Measurements from ENCODE around the gene TM2D1.
A peak's percentile ranks its signal among the peaks of the same experiment; 100 is the strongest.
"Not testable (repeated sequence)": the region's sequence is repeated elsewhere in the genome, so short reads cannot be mapped to it uniquely, and the experiment has no call there.

Gene TM2D1

DNA sequence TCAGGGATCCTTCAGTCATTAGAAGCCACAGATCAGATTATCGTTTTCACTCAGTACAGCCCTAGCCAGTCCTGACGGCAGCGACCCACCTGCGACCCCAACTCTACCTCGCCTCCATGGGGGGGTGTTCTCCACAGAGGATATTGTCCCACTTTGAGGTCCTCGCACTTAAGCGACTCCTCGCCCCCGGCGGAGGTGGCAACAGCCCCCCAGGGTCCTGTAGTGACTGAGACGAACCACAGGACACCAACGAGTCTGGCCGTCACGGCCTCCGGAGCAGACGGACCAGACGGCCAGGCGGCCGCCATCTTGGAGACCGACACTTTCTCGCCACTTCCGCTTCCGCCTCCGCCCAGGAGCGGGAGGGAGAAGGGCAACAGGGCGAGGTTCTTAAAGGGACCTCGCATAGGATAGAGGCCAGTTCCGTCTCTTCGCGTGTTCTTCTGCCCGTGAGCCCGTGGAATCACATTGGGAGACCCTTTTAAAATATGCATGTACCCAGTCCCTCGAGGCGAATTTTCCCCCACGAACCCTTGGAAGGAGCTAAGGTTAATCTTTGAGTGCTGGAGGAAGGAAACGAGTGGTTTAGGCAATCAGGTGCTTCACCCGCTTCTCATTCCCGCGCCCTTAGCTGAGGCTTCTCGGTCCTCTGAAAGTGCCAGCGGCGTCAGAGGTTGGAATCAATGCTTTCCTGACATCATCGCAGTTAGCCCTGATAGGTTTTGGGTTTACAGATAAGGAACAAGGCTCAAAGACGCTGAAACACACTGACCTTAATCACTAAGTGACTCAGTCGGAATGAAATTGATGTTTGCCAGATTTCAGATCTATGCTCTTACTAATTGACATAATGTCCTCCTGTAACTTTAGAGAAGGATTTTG is at the start of gene TM2D1:
TSS of gene TM2D1 (minus strand) at position 329 of the 882 bp plus-strand sequence. CDS start at position 308, 21 bp downstream.
- peak; percentile 83 for DNase-seq (ENCODE audit: low spot score)

DNA sequence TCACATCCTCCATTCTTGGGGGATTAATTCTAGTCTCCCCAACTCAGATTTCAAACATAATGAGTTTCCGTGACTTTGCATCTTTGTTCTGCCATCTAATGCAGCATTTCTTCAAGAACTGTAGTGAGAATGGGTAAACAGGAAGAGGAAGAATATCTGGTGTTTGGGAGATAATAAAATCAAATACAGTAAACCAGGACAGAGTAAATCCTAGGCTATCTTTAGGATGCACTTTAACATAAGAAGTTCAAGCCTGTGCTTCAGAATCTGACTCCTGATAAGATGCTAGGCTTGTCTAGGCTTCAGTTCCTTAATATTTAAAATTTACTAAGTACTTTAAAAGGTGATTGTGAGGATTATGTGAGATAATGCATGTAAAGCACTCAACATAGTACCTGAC is 45.2 kb upstream of the TM2D1 start:
- DNase-seq (ENCODE audit: low spot score): no peak

DNA sequence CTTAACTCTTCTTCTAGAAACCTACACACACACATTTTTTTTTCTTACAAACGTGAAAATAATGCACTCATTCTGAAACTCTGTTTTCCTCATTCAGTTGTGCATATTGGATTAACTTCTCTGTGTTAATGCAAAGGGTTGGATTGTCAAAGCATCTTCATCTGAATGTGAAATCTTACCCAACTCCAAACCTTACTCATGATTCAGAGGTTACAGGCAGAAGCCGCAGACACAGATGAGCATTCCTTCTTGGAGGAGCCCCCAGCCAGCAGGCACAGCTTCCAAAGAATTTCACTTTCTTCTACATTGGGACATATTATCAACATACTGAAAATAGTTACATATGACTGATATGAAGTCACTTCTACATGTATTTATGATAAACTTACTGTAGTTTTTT is 33.0 kb upstream of the TM2D1 start:
- DNase-seq (ENCODE audit: low spot score): no peak

DNA sequence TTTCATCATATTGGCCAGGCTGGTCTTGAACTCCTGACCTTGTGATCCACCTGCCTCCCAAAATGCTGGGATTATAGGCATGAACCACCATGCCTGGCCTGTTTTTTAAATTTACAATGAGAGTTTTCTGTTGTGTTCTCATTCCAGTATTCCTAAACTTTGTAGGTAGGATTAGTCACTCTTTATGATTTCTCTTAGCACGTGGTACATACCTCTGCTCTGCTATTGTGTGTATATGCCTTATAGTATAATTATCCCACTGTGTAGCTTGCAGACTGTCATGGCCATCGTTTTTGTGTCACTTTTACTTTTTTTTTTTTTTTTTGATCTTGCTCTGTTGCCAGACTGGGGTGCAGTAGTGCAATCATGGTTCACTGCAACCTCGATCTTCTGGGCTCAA is 31.8 kb upstream of the TM2D1 start:
- DNase-seq (ENCODE audit: low spot score): no peak

DNA sequence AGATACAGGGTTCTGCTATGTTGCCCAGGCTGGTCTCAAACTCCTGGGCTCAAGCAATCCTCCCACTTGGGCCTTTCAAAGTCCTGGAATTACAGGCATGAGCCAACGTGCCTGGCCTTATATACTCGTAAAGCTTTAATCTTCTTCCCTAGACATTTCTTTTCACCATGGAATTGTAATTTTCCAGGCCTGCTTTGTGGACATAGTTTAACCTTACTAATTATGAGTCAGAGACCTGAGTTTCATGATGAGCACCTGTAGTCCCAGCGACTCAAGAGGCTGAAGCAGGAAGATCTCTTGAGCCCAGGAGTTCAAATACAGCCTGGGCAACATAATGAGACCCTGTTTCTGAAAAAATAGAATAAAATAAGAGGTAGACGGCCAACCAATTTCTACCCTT is 29.6 kb upstream of the TM2D1 start:
- DNase-seq (ENCODE audit: low spot score): no peak

DNA sequence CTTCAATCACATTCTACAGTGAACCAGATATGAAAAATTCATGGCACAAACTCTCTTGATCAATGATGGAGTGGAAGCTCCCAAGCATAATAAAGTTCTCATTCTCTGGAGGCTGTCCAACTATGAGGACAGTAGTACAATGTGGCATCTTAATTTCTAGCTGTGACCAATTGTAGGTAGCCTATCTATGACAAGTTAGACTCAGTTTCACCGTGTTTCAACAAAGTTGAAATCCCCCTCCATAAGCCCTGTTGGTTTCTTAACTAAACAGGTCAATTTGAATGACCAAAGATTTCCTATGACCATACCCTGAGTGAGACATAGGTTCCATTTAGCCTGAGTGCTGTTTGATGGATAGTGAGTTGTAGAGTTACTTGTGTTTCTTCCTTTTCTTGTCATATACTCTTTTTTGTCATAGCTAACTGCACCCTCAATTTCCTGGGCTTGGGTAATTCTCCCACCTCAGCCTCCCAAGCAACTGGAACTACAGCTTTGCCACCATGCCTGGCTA is 29.1 kb upstream of the TM2D1 start:
- no peak for DNase-seq (ENCODE audit: low spot score)

DNA sequence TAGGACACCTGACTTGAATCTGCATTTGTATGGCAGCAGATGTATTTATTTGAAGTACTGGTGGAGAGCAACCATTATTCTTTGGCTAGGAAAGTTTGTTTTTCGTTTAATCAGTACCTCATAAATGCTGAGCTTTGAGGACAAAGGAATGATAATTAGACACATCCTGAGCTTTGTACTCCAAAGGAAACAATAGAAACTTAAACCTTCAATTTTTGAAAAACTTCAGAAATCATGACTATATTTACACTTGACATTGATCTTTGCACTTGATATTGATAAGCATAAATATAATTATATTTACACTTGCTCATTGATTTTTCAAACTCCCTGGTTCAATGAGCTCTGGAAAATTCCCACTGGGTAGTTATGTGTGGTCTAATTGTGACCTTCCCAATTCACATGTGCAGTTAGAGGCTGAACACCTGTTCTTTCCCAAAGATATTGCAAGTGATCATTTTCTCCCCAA is 28.0 kb upstream of the TM2D1 start:
- no peak for DNase-seq (ENCODE audit: low spot score)

DNA sequence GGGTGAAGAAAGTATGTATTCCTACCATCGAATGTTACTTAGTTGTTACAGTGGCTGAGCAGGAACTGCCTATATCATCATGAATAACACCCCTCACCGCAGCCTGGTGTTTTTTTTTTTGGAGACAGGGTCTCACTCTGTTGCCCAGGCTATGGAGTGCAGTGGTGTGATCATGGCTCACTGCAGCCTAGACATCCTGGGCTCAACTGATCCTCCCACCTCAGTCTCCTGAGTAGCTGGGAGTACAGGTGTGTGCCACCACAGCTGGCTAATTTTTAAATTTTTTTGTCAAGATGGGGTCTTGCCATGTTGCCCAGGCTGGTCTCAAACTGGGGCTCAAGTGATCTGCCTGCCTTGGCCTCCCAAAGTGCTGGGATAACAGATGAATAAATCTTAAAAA is 24.6 kb upstream of the TM2D1 start:
- DNase-seq (ENCODE audit: low spot score): no peak

DNA sequence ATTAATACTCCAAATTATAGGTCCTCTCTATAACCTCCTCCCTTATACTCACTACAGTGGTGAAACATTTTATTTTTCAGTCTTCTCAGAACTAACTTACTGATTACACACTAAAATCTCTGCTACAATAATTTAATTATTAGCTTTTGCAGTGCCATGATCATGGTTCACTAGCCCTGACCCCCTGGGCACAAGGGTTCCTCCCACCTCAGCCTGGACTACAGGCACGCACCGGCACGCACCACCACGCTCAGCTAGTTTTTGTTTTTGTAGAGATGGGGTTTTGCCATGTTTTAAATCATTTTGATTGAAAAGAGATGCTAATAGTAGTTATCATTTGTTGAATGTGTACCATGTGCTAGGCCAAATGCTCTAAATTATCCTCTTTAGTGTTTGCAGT is 23.6 kb upstream of the TM2D1 start:
- DNase-seq (ENCODE audit: low spot score): no peak

DNA sequence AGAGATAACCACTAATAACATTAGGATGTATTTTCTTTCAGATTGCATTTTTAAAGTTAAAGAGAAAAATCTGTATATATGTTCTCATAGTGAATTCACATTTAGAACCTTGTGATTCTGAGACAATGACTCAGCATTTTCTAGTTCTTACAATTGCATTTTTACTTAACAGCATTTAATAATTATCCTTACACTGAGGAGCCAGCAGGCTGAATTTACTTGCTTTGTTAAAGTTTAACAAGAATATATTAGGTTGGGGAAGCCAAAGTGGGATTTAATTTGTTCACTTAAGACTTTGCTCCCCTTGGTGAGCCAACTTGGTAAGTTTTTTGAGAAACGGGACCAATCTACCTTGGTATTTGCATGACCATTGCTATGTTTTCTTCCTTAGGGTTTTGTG is 21.9 kb upstream of the TM2D1 start:
- DNase-seq (ENCODE audit: low spot score): no peak

DNA sequence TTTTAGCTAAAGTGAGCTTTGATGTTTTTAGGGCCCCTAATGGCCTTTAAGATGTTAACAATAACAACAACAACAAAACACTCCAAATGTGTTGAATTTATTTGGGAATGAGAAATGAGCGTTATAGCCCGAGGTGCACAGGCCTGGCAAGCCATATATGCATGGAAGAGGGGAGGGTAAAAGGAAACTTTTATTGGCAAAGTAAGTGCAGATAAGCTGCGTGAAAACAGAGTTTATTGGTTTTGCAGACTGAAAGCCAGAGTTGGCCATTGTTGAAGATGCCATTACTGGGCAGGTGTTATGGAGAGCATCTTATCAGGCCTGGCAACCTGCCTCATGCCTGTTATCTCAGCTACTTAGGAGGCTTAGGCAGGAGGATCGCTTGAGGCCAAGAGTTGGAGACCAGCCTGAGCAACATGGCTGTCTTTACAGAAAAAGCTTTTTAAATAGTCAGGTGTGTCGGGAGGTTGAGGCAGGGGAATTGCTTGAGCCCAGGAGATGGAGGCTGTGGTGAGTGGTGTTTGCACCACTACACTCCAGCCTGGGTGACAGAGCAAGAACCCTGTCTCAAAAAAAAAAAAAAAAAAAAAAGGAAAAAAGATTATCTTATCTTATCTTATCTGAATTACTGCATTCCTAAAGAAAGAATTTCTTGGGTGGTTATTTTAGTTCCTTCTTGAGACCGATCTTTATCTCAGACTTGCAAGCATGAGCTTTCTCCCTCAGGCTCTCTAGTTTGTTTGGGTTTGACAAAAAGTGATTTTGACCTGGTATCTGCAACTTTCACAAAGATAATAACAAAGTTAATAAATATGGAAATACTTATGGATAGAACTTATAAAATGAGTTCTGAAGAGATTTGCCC is 19.0 kb upstream of the TM2D1 start:
- DNase-seq (ENCODE audit: low spot score): no peak

DNA sequence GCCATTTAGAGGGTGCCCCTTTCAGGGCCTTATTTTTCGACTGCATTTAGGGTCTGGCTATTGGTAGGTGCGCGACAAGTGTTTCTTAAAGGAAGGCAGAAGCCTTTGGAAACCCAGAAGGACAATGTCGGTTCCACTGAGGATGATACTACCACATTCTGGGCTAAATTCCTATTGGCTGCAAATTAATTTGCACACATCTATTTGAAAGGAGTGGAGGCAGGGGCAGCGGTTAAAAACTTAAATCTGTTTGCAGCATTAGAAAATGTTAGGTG is 18.4 kb upstream of the TM2D1 start:
- no peak for DNase-seq (ENCODE audit: low spot score)

DNA sequence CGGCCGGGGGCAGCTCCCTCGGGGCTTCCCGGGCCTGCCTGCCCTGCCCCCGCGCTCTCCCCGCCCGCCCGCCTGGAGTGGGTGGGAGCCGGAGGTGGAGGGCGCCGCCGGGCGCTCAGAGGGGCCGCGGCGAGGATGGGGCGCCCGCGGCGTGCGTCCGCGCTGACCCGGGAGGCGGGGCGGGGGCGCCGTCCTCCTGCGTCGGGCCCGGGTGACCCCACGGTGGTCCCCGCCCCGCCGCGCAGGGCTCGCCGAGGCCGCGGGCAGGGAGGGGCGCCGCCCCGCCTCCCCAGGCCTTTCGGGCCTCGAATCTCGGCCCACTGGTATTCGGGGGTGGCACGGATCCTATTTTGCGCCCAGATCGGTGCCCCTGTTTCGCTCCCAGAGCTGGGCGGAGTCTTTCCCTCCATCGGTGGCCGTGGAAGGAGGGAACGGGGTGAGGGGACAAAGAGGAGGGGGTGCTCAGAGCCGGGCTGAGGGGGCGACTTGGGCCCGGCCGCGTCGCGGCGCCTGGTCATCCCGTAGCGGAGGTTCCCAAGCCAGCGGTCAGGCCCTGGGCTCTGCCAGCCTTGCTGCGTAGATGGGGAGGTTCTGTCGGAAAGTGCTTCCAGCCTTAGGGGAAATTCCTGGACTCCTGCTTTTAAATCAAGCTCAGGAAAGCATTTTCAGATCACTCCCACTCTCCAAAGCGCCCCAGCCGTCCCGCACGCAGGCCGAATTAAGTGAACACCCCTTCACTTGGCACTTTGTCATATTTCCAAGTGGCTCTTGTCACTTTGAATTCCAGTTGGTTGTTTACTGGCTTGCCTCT is 17.9 kb upstream of the TM2D1 start:
- DNase-seq (ENCODE audit: low spot score): no peak

DNA sequence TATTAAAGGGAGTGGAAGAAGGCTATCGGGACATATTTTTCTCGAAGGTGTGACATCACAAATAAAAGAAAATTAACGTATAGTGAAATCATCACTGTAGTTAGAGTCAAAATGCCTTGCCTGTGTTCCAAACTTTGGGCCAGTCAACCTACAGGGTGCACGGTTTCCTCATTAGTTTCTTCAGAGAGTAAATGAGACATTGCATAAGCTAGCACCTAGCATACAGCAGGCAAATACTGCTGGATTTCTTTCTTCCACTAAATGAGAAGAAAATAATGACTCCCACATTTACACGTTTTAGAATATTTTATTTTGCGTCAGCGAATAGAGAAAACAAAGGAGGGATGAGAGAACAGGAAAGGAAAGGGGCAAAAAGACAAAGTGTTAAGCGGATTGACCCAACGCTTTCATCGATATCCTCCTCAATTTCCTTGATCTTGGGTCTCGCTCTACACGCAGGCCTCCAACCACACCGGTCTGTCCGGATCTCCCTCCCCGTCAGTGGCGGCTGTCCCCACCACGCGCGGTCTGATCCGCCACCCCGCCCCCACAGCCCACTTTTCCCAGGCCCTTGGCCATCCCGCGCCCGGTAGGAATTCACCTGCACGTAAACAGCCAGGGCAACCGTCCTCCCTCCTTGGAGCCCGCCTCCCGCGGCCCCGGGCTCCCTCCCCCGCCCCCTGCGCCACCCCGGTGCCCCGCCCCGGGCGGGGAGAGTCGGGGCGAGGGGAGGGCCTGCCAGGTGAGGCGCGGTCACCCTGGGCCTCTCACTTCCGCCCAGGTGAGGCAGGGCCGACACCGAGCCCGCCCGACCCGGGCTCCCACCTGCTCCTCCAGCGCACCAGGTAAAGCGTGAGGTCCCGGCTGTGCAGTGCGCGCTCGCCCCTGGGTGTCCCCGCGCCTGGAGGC is 17.0 kb upstream of the TM2D1 start, which contains the start of gene PATJ:
TSS of gene PATJ (plus strand) at position 770 of the 909 bp plus-strand sequence. CDS start 20,413 bp downstream, outside the sequence.
- peak; percentile 65 for DNase-seq (ENCODE audit: low spot score)

DNA sequence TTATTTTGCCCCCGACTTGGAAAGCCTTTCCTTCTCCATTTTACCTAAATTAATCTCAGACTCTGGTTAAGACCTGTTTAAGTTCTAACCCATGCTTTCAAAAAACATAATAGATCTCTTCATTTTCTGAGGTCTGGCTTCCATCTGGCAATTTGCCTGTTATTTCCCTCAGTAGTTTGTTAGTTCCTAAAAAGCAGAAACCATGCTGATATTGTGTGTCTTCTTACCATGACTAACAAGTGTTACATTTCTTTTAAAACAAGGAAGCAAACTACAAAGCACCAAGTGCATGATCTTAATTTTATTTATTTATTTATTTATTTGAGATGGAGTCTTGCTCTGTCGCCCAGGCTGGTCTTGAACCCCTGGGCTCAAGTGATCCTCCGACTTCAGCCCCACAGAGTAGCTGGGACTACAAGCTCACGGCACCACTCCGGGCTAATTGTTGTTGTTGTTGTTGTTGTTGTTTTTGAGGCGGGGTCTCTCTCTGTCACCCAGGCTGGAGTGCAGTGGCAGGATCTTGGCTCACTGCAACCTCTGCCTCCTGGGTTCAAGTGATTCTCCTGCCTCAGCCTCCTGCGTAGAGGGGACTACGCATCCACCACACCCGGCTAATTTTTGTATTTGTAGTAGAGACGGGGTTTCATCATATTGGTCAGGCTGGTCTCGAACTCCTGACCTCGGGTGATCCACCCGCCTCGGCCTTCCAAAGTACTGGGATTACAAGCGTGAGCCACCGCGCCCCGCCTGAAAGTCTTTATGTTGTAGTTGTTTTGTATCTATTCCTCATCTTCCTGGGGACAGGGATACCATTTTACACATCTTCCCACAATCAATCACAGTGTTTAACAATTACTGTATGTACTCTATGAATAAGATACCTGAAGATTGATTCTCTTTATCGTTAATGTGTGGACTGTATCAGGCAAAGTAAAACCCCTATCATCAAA is 16.1 kb upstream of the TM2D1 start:
- no peak for DNase-seq (ENCODE audit: low spot score)

DNA sequence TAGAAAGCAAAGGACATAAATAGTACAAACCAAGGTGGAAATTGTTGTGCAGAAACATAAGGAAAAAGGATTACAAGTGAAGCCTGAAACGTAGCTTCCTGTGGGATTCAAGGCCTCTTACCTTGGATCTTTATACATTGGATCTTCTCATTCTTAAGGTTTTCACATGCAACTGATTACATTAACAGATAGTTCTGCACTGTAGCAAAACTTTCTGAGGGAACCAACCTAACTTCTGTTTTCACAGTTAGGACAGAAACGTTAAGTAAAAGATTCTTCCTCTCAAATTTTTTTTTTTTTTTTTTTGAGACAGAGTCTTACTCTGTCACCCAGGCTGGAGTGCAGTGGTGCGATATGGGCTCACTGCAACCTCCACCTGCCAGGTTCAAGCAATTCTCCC is 7.8 kb upstream of the TM2D1 start:
- no peak for DNase-seq (ENCODE audit: low spot score)

DNA sequence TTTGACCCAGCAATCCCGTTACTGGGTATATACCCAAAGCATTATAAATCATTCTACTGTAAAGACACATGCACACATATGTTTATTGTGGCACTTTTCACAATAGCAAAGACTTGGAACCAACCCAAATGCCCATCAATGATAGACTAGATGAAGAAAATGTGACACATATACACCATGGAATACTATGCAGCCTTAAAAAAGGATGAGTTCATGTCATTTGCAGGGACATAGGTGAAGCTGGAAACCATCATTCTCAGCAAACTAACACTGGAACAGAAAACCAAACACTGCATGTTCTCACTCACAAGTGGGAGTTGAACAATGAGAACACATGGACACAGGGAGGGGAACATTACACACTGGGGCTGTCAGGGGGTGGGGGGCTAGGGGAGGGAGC is 5.7 kb upstream of the TM2D1 start:
- DNase-seq (ENCODE audit: low spot score): not testable (repeated sequence)

DNA sequence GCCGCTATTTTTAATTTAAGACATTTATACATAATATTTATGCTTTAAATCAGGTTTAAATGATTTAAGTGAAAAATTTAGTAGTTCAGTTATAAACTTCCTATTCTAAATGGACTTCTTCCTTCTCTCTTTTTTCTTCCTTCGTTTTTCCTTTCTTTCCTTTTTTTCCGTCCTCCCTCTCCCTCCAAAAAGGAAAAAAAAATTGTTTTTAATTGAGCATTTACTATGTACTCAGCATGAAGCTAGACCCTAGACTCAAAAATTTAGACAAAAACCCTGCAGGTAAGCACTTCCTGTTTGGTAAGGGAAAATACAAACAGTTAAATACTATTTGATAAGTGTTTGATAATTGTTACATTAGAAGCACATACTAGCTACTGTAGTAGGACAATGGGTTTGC is 2.6 kb upstream of the TM2D1 start:
- DNase-seq (ENCODE audit: low spot score): no peak

DNA sequence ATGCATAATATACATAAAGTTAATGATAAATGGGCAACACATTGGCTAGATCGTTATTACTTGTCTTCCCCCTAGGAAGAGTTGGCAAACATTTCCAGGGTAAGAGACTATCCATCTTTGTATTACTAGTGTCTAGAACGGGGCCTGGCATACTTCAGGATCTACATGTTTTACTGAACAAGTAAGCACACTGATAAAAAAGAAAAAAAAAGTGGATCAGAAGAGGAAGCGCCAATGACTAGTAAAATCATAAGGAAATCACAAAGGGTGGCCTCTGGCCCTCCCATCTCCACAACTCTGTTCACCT is 482 bp downstream of the TM2D1 start:
- no peak for DNase-seq (ENCODE audit: low spot score)

Measured in CD4-positive, alpha-beta T cell treated with Interleukin-6 at 100 ng/mL for 8 hours (primary cell).